Trophoblast cell (in vitro differentiated cells and primary cell): ENCODE measurements around the gene SLC25A28.
A peak's percentile ranks its signal among the peaks of the same experiment; 100 is the strongest.
"Not testable (repeated sequence)": the region's sequence is repeated elsewhere in the genome, so short reads cannot be mapped to it uniquely, and the experiment has no call there.

Experiments
- DNase-seq, 2 donors: peaks; one replicate each; pipeline ENCODE4 v3.0.0-alpha.2; 2016
- H2AFZ ChIP-seq: 2 replicates; pipeline ENCODE4 v1.6.1; 2013; ENCODE audit warnings: low read length, moderate library complexity, mild to moderate bottlenecking; ENCODE audit not compliant: insufficient read depth, poor library complexity
- H2AK5ac ChIP-seq: 2 replicates; pipeline ENCODE4 v1.6.1; 2013; ENCODE audit warnings: mild to moderate bottlenecking, low read length
- H2BK120ac ChIP-seq: 2 replicates; pipeline ENCODE4 v1.6.1; 2013; ENCODE audit warnings: low read length, mild to moderate bottlenecking, moderate library complexity; ENCODE audit not compliant: insufficient read depth, poor library complexity
- H2BK12ac ChIP-seq: 2 replicates; pipeline ENCODE4 v1.6.1; 2013; ENCODE audit warnings: mild to moderate bottlenecking, low read length, moderate library complexity
- H2BK5ac ChIP-seq: 2 replicates; pipeline ENCODE4 v1.6.1; 2013; ENCODE audit warnings: low read length, low read depth, moderate library complexity, mild to moderate bottlenecking; ENCODE audit not compliant: poor library complexity
- H3K14ac ChIP-seq: 2 replicates; pipeline ENCODE4 v1.6.1; 2013; ENCODE audit warnings: mild to moderate bottlenecking, low read length
- H3K18ac ChIP-seq: 2 replicates; pipeline ENCODE4 v1.6.1; 2013; ENCODE audit warnings: mild to moderate bottlenecking, low read length
- H3K23ac ChIP-seq: 2 replicates; pipeline ENCODE4 v1.6.1; 2013; ENCODE audit warnings: low read length
- H3K27ac ChIP-seq: 2 replicates; pipeline ENCODE4 v1.5.1; 2013; ENCODE audit warnings: low read depth, mild to moderate bottlenecking, inconsistent platforms, low read length, moderate library complexity
- H3K27me3 ChIP-seq: 2 replicates; pipeline ENCODE4 v1.6.1; 2013; ENCODE audit warnings: inconsistent platforms, mild to moderate bottlenecking, low read length, moderate library complexity; ENCODE audit not compliant: insufficient read depth
- H3K36me3 ChIP-seq, 2 experiments: 1 replicate in 1 of 2; 2 replicates in 1 of 2; pipeline ENCODE4 v1.6.1; 2013; ENCODE audit warnings: low read length in 2 of 2, mild to moderate bottlenecking in 2 of 2, moderate library complexity in 1 of 2; ENCODE audit not compliant: insufficient read depth in 2 of 2, control insufficient read depth in 1 of 2
- H3K4ac ChIP-seq: 2 replicates; pipeline ENCODE4 v1.6.1; 2013; ENCODE audit warnings: low read depth, mild to moderate bottlenecking, low read length, moderate library complexity
- H3K4me1 ChIP-seq, 2 experiments: 1 replicate in 1 of 2; 2 replicates in 1 of 2; pipeline ENCODE4 v1.6.1; 2013; ENCODE audit warnings: low read length in 2 of 2, mild to moderate bottlenecking in 2 of 2, moderate library complexity in 1 of 2; ENCODE audit not compliant: insufficient read depth in 2 of 2, control insufficient read depth in 1 of 2
- H3K4me2 ChIP-seq: 2 replicates; pipeline ENCODE4 v1.6.1; 2013; ENCODE audit warnings: inconsistent platforms, mild to moderate bottlenecking, low read length, moderate library complexity
- H3K4me3 ChIP-seq: 2 replicates; pipeline ENCODE4 v1.5.1; 2013; ENCODE audit warnings: mild to moderate bottlenecking, low read depth, low read length, inconsistent platforms
- H3K79me1 ChIP-seq: one replicate; pipeline ENCODE4 v1.6.1; 2013; ENCODE audit warnings: low read length
- H3K79me2 ChIP-seq: 2 replicates; pipeline ENCODE4 v1.6.1; 2013; ENCODE audit warnings: low read length, mild to moderate bottlenecking; ENCODE audit not compliant: control insufficient read depth, insufficient read depth, poor library complexity
- H3K9ac ChIP-seq: 2 replicates; pipeline ENCODE4 v1.6.1; 2013; ENCODE audit warnings: mild to moderate bottlenecking, low read length
- H3K9me3 ChIP-seq: 2 replicates; pipeline ENCODE4 v1.6.1; 2013; ENCODE audit warnings: low read depth, mild to moderate bottlenecking, control low read depth, inconsistent platforms, low read length; ENCODE audit not compliant: insufficient read depth
- H4K12ac ChIP-seq: 2 replicates; pipeline ENCODE4 v1.6.1; 2013; ENCODE audit warnings: low read depth, mild to moderate bottlenecking, low read length, moderate library complexity
- H4K8ac ChIP-seq: 2 replicates; pipeline ENCODE4 v1.6.1; 2013; ENCODE audit warnings: low read depth, mild to moderate bottlenecking, low read length, moderate library complexity
- H4K91ac ChIP-seq: one replicate; pipeline ENCODE4 v1.6.1; 2013; ENCODE audit warnings: low read depth, mild to moderate bottlenecking, low read length, moderate library complexity
- WGBS: extraction: QIAGEN DNeasy Blood & Tissue Kit; methylation state at CpG from one replicate; pipeline ENCODE4 v1.1.7; 2013; ENCODE audit warnings: missing lambda C conversion rate; ENCODE audit not compliant: insufficient read length, insufficient coverage; ENCODE audit errors: extremely low coverage; 5-methylcytosine and 5-hydroxymethylcytosine counted together

SLC25A28 gene

GRCh38 chr10:99598781-99599509 is 21.3 kb downstream of the SLC25A28 start:
- no peaks in the 10 kb centered on the region for H3K4me1 ChIP-seq
- no peaks in the 10 kb centered on the region for H3K79me2 ChIP-seq
- H2AK5ac ChIP-seq, result no peak overlapping the region
- H3K27me3 ChIP-seq, result no peaks in the 10 kb centered on the region
- H3K23ac ChIP-seq, result no peak overlapping the region
- no peaks in the 10 kb centered on the region for H3K36me3 ChIP-seq
- H4K8ac ChIP-seq, result no peak overlapping the region
- H3K14ac ChIP-seq, result no peak overlapping the region
- no peak overlapping the region for H2AFZ ChIP-seq
- H2BK12ac ChIP-seq, result no peak overlapping the region
- H3K4me2 ChIP-seq, result no peak overlapping the region
- no peak overlapping the region for H3K9ac ChIP-seq
- H3K18ac ChIP-seq, result no peak overlapping the region
- H4K12ac ChIP-seq, result no peak overlapping the region
- no peak overlapping the region for H2BK120ac ChIP-seq
- H4K91ac ChIP-seq, result no peak overlapping the region
- no peaks in the 10 kb centered on the region for H3K9me3 ChIP-seq
- no peak overlapping the region for H3K4me3 ChIP-seq
- H2BK5ac ChIP-seq, result no peak overlapping the region
- H3K27ac ChIP-seq, result no peak overlapping the region
- H3K4ac ChIP-seq, result no peak overlapping the region
- DNase-seq, result peak in 1 of 2 donors; percentile 62
- no CpG with 5 or more reads among the region's 8 CpGs for WGBS
- H3K79me1 ChIP-seq, result no peaks in the 10 kb centered on the region

DNA sequence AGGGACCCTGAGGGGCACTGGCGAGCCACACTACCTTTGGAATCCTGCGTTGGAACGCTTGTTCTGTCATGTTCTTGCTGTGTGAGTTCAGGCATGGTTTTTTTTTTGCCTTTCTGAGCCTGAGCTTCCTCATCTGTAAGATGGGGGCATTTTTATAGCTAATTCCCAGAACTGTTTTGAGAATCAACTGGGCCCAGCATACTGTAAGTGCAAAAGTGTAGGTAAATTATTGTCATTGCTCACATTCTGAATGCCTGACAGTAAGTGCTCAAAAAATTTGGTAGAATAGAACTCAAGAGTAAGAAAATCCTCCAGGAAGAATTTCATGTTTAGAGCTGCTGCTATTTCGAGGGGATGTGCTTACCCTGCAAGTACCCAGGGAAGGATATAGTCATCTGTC is 22.2 kb downstream of the SLC25A28 start:
- Histone ChIP-seq H3K27ac (no peak overlapping the region), H3K14ac (no peak overlapping the region), H3K9ac (no peak overlapping the region), H3K36me3 (no peaks in the 10 kb centered on the region), H3K4ac (no peak overlapping the region), H4K12ac (no peak overlapping the region), H2AK5ac (no peak overlapping the region), H4K8ac (no peak overlapping the region), H3K79me2 (no peaks in the 10 kb centered on the region), H3K4me3 (no peak overlapping the region), H3K18ac (no peak overlapping the region), H3K4me2 (no peak overlapping the region), H3K79me1 (no peaks in the 10 kb centered on the region), H3K23ac (no peak overlapping the region), H3K4me1 (no peaks in the 10 kb centered on the region), H2BK12ac (no peak overlapping the region), H3K27me3 (no peaks in the 10 kb centered on the region), H4K91ac (no peak overlapping the region), H2AFZ (no peak overlapping the region), H2BK120ac (no peak overlapping the region), H3K9me3 (no peaks in the 10 kb centered on the region), H2BK5ac (no peak overlapping the region)
- WGBS, result no CpG with 5 or more reads among the region's 4 CpGs
- peak; percentile 86 to 90 for DNase-seq

DNA sequence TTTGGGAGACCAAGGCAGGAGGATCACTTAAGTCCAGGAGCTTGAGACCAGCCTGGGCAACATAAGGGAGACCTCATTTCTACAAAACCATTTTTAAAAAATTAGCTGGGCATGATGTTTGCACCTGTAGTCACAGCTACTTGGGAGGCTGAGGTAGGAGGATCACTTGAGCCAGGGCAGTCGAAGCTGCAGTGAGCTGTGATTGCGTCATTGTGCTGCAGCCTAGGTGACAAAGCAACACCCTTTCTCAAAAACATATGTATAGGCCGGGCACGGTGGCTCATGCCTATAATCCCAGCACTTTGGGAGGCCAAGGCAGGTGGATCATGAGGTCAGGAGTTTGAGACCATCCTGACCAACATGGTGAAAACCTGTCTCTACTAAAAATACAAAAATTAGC is 23.5 kb downstream of the SLC25A28 start:
- not testable (repeated sequence) for H3K27ac ChIP-seq, H2BK5ac ChIP-seq, H3K18ac ChIP-seq, H3K14ac ChIP-seq, H3K79me1 ChIP-seq, H3K4me3 ChIP-seq, H2BK120ac ChIP-seq, H3K4ac ChIP-seq, H2AFZ ChIP-seq, H3K23ac ChIP-seq, H3K4me2 ChIP-seq, H4K91ac ChIP-seq, H2AK5ac ChIP-seq, H2BK12ac ChIP-seq, H3K9me3 ChIP-seq, H3K27me3 ChIP-seq, H4K8ac ChIP-seq, H3K4me1 ChIP-seq, H3K36me3 ChIP-seq, H4K12ac ChIP-seq, H3K79me2 ChIP-seq, H3K9ac ChIP-seq
- WGBS, result no CpG with 5 or more reads among the region's 4 CpGs
- DNase-seq, result peak; percentile 14 to 58

DNA sequence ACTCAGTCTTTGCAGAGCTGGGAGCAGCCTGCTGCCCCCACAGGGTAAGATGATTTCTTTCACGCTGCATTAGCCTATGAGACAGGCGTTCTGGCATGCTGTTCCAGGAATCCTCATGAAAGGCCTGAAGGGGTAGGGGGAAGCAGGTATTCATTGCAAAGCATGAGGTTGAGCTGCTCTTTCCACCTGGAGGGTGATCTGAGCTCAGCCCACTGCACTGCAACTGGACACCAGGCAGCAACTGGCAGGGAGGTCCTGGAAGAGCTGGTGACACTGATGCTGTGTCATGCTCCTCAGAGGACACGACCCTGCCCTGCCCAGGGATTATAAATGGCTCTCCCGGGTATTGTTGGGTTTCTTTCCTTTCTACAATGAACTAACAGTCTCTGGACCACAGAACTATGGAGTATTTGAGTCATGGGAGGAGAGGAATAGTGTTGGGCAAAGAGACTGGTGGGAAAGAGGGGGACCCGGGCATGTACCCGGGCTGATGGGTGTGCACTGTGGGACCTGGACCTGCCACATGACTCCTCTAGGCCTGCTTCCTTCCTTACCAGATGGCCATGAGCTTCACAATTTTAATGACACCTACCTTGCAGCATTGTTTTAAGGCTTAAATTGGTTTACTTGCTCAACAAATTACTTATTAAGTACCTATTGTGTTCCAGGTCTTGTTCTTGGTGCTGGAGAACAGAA is 24.3 kb downstream of the SLC25A28 start:
- Histone ChIP-seq H3K79me1 (no peaks in the 10 kb centered on the region), H3K9me3 (no peaks in the 10 kb centered on the region), H2BK5ac (no peak overlapping the region), H3K27me3 (no peaks in the 10 kb centered on the region), H3K4ac (no peak overlapping the region), H3K79me2 (no peaks in the 10 kb centered on the region), H3K4me1 (no peaks in the 10 kb centered on the region), H2BK12ac (no peak overlapping the region), H3K9ac (no peak overlapping the region), H3K27ac (no peak overlapping the region), H2AK5ac (no peak overlapping the region), H3K36me3 (no peaks in the 10 kb centered on the region), H3K18ac (no peak overlapping the region), H4K12ac (no peak overlapping the region), H3K23ac (no peak overlapping the region), H3K4me3 (no peak overlapping the region), H2AFZ (no peak overlapping the region), H2BK120ac (no peak overlapping the region), H3K14ac (no peak overlapping the region), H3K4me2 (no peak overlapping the region), H4K8ac (no peak overlapping the region), H4K91ac (no peak overlapping the region)
- no CpG with 5 or more reads among the region's 6 CpGs for WGBS
- peak; percentile 71 for DNase-seq
